Activated naive CD8-positive, alpha-beta T cell treated with anti-CD3 and anti-CD28 coated beads, Interleukin-2, amount 10 ng/mL, durations not matched to agents 7 days and 5 days (primary cell): Measurements from ENCODE around the gene VTI1A. TPM values are rescaled to one million over a fixed set of nuclear protein-coding genes. Genes with fewer than 3 reads are reported as not detected.

Source experiments
- ATAC-seq: fragments of 150-1000 bp; cut with Tn5 transposase; one replicate; pipeline ENCODE4 v1.10.0; 2021; ENCODE audit warnings: low read depth, moderate library complexity
- POLR2A ChIA-PET: fragments of 350-600 bp; sonication (Branson Sonifier 250); formaldehyde crosslinking; loops from one replicate; lab custom pipeline; 2021; ENCODE audit warnings: antibody characterized with exemption; lab: Charles Lee
- DNase-seq: peaks from one replicate; pipeline ENCODE4 v3.0.0; 2021
- H3K27ac Mint-ChIP-seq: one replicate; pipeline ENCODE4 v1.8.0; 2022; ENCODE audit warnings: mild to moderate bottlenecking, mixed read lengths
- H3K27me3 Mint-ChIP-seq: one replicate; pipeline ENCODE4 v1.8.0; 2022; ENCODE audit warnings: mild to moderate bottlenecking, moderate library complexity, mixed read lengths
- H3K36me3 Mint-ChIP-seq: one replicate; pipeline ENCODE4 v1.8.0; 2021; ENCODE audit warnings: mild to moderate bottlenecking, mixed read lengths
- H3K4me1 Mint-ChIP-seq: one replicate; pipeline ENCODE4 v1.8.0; 2021; ENCODE audit warnings: mixed read lengths
- H3K4me3 Mint-ChIP-seq: one replicate; pipeline ENCODE4 v1.8.0; 2022; ENCODE audit warnings: mild to moderate bottlenecking, moderate library complexity, mixed read lengths
- H3K9me3 Mint-ChIP-seq: one replicate; pipeline ENCODE4 v1.8.0; 2021; ENCODE audit warnings: mixed read lengths
- total RNA-seq, 2 experiments: library from RNA; stranded (reverse); gene quantifications; one replicate each; pipeline ENCODE4 v1.2.3, GENCODE V29; 2021

VTI1A gene
- total RNA-seq, 2 experiments from 2014 or later, result 43.2 to 45.1 TPM

DNA sequence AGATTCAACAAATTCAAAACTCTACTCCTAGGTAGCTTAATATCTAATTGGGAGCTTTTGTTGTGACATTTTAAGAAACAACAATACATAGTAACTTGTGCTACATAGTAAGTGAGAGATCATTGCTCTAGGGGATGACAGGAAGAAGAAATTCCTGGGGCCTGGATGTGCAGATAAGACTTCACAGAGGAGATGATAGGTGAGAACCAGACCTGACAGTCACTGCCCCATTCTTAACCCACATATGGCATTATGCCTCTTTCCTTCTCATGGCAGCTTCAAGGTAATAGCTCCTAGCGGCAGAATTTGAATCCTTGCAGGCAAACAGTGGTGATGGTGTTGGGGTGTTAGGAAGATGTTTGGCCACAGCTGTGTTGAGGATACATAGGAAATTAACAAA, 233.6 kb downstream of the VTI1A start:
- POLR2A ChIA-PET, result no interaction called here
- H3K27ac Mint-ChIP-seq, result no peak overlapping the region

DNA sequence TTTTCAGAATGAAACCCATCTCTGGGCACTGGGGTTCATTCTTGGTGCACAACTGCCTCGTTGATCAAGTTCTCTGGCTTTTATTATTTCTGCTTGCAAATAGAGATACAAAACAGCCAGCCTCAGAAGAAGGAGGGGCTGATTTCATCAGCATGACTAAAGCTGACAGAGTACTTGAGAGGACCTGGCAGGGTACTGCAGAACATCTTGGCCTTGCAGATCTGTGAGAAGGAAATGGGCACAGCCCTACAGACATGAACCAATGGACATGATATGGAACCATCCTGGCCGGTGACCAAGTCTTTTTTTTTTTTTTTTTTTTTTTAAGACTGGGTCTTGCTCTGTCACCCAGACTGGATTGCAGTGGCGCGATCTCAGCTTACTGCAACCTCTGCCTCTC, 240.6 kb downstream of the VTI1A start:
- Mint-ChIP-seq H3K27me3 (no peaks in the 10 kb centered on the region), H3K4me3 (no peak overlapping the region), H3K9me3 (no peaks in the 10 kb centered on the region), H3K27ac (no peak overlapping the region), H3K36me3 (peaks cover 13% of the 10 kb centered on the region), H3K4me1 (peaks cover 2% of the 10 kb centered on the region)
- no peak for DNase-seq
- POLR2A ChIA-PET, result interaction anchor here (0.7 kb wide), 1 partner anchor 810 kb away, joined by 3 read pairs; no protein-coding TSS in a partner anchor
- ATAC-seq, result no peak

More for the DNA sequence above, 233.6 kb downstream of the VTI1A start:
- Mint-ChIP-seq H3K4me3 (no peak overlapping the region), H3K4me1 (no peaks in the 10 kb centered on the region), H3K36me3 (peaks cover 4% of the 10 kb centered on the region), H3K27me3 (no peaks in the 10 kb centered on the region), H3K9me3 (no peaks in the 10 kb centered on the region)
- ATAC-seq (no peak), DNase-seq (no peak)

DNA sequence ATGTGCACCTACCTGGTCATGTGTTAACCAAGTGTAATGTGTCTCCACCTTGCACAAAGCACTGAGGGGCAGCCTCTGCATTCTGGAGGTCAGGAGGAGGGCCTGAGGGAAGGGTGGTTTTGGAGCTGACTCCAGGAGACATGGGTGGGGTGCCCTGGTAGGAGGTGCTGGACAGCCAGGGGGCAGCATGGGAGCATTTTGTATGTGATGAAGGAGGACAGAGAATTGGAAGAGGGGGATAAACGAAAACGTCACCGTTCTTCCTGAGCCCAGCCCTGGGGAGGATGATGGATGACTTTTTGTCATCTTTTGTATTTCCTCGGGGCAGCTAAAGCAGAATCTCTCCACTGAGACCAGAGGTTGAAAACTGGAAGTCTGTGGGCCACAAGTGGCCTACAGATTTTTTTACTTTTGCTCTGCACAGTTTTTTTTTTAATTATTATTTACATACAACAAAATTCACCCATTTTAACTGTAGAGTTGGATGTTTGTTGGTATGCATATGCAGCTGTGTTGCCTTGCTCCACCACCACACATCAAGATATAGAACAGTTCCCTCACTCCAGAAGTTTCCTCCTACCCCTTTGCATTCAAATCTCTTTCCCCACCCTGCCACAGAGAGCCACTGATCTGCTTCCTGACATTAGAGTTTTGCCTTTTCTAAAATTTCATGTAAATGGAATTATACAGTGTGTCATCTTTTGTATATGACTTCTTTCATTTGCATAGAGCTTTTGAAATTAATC, 242.5 kb downstream of the VTI1A start:
- no peak overlapping the region for H3K27ac Mint-ChIP-seq
- no peak for DNase-seq
- no peak overlapping the region for H3K4me3 Mint-ChIP-seq
- POLR2A ChIA-PET, result no interaction called here
- H3K36me3 Mint-ChIP-seq, result peaks cover 13% of the 10 kb centered on the region
- H3K4me1 Mint-ChIP-seq, result peaks cover 2% of the 10 kb centered on the region
- no peak for ATAC-seq
- no peaks in the 10 kb centered on the region for H3K27me3 Mint-ChIP-seq
- no peaks in the 10 kb centered on the region for H3K9me3 Mint-ChIP-seq

DNA sequence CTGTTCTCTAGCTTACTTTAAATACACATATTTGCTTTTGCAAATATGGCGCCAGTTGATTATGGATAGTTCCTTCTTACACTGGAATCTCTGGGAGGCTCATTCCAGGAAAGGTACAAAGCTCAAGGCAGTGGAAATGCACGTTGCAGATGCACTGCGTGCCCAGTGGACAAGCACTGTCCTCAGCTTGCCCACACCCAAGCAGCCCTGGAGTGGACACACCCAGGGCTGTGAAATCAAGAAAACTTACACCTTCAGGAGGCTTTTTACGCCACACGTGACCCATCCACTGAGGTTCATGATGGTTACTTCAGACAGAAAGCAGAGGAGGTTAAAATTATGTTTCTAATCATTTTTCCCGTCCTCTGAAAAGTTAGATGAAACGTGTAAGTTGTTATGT, 248.5 kb downstream of the VTI1A start:
- H3K36me3 Mint-ChIP-seq, result peaks cover 3% of the 10 kb centered on the region
- ATAC-seq (no peak), DNase-seq (no peak)
- no peaks in the 10 kb centered on the region for H3K27me3 Mint-ChIP-seq
- peaks cover 2% of the 10 kb centered on the region for H3K4me1 Mint-ChIP-seq
- POLR2A ChIA-PET, result no interaction called here
- no peak overlapping the region for H3K27ac Mint-ChIP-seq
- H3K4me3 Mint-ChIP-seq, result no peak overlapping the region
- H3K9me3 Mint-ChIP-seq, result no peaks in the 10 kb centered on the region

- H3K4me3 Mint-ChIP-seq, result no peak overlapping the region
These were observed 249.6 kb downstream of the VTI1A start for GRCh38 chr10:112696592-112696991.

GRCh38 chr10:112698133-112698817, 251.3 kb downstream of the VTI1A start:
- Mint-ChIP-seq H3K9me3 (no peaks in the 10 kb centered on the region), H3K4me1 (peaks cover 2% of the 10 kb centered on the region), H3K36me3 (peaks cover 5% of the 10 kb centered on the region), H3K4me3 (no peak overlapping the region), H3K27me3 (no peaks in the 10 kb centered on the region), H3K27ac (no peak overlapping the region)
- ATAC-seq (no peak), DNase-seq (no peak)
- POLR2A ChIA-PET, result no interaction called here

More at GRCh38 chr10:112696592-112696991, 249.6 kb downstream of the VTI1A start:
- Mint-ChIP-seq H3K4me1 (peaks cover 2% of the 10 kb centered on the region), H3K36me3 (peaks cover 2% of the 10 kb centered on the region), H3K27ac (no peak overlapping the region), H3K9me3 (no peaks in the 10 kb centered on the region), H3K27me3 (no peaks in the 10 kb centered on the region)
- POLR2A ChIA-PET, result no interaction called here
- ATAC-seq (no peak), DNase-seq (no peak)

- Mint-ChIP-seq H3K27ac (no peak overlapping the region), H3K4me3 (no peak overlapping the region), H3K27me3 (no peaks in the 10 kb centered on the region), H3K9me3 (no peaks in the 10 kb centered on the region), H3K36me3 (peaks cover 5% of the 10 kb centered on the region), H3K4me1 (peaks cover 2% of the 10 kb centered on the region)
- no peak for DNase-seq
- ATAC-seq, result no peak
- POLR2A ChIA-PET, result no interaction called here
These were observed 251.8 kb downstream of the VTI1A start for GRCh38 chr10:112698818-112699164.

DNA sequence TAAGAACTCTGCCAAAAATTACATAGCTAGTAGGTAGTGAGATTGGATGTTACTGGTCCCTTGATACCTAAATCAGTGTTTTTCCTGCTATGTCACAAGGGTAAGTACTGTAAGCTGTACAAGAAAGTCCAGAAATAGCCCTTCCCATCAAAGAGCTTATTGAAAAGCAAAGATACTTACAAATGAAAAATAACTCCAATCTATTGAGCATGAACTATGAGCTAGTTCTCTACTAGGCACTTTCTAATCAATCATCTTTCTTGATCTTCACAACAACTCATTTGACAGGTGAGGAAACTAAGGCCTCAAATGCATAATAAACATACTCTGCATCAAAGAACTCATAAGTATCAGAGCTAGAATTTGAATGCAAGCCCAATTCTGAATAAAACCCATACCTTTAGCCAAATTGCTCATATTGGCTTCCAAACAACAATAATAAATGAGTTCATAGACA, 253.2 kb downstream of the VTI1A start:
- Mint-ChIP-seq H3K4me3 (no peak overlapping the region), H3K36me3 (peaks cover 5% of the 10 kb centered on the region), H3K9me3 (no peaks in the 10 kb centered on the region), H3K27me3 (no peaks in the 10 kb centered on the region), H3K4me1 (peaks cover 2% of the 10 kb centered on the region), H3K27ac (no peak overlapping the region)
- DNase-seq (no peak), ATAC-seq (no peak)
- POLR2A ChIA-PET, result interaction anchor here (0.6 kb wide), 1 partner anchor 610 kb away, joined by 3 read pairs; no protein-coding TSS in a partner anchor

DNA sequence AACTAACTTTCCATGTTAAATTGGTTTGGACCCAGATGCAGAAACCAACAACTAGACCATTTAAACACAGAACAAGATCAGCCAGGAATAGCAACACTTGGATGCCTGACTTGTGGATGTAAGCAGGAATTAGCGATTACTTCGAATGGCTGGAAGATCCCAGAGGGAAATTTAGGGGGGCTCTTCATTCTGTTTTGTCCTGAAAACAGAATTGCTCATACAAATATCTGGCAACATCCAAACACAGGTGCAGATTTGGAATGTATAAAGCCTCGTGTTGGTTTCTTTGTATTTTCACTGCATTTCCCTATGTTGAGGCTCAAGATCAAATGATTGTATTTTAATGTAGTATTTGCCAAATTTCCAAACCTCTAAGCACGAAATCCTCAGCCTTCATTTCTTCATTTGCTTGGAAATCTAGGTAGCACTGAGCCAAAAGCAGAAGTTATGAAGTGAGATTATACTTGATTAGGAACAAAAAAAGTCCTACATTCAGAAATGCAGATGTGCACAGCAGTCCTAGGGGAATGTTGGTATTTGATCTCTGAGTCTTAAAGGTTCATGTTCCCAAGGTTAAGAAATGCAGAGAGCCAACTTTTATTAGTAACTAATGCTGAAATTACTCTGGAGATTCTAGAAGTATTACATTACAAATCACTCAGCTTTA, 254.3 kb downstream of the VTI1A start:
- peaks cover 5% of the 10 kb centered on the region for H3K36me3 Mint-ChIP-seq
- DNase-seq, result no peak
- H3K4me3 Mint-ChIP-seq, result no peak overlapping the region
- no peak overlapping the region for H3K27ac Mint-ChIP-seq
- POLR2A ChIA-PET, result no interaction called here
- H3K4me1 Mint-ChIP-seq, result peaks cover 2% of the 10 kb centered on the region
- H3K27me3 Mint-ChIP-seq, result no peaks in the 10 kb centered on the region
- ATAC-seq, result no peak
- no peaks in the 10 kb centered on the region for H3K9me3 Mint-ChIP-seq

- Mint-ChIP-seq H3K4me3 (no peak overlapping the region), H3K4me1 (peaks cover 5% of the 10 kb centered on the region), H3K27me3 (no peaks in the 10 kb centered on the region), H3K9me3 (no peaks in the 10 kb centered on the region), H3K36me3 (peaks cover 5% of the 10 kb centered on the region), H3K27ac (no peak overlapping the region)
- DNase-seq (no peak), ATAC-seq (no peak)
- POLR2A ChIA-PET, result no interaction called here
These were observed 254.9 kb downstream of the VTI1A start for GRCh38 chr10:112701878-112702255.

DNA sequence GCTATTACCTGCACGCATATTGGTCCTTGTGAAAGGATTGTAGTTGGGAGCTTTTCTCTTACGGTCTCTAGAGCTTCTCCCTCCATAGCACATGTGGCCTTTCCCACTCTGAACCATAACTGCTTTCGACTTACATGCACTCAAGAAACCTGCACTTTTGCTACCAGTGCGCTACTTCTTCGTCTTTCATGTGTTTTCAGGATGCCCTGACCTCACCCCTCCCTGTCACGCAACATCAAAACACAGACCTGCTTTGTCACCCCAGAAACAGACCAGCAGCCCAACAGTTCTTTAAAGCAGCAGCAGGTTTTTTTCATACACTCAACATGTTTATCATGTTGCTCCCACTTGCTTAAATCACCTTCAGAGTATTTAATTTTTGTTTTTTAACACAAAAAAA, 259.6 kb downstream of the VTI1A start:
- Mint-ChIP-seq H3K27ac (peak overlapping the region; percentile 18), H3K4me1 (peaks cover 3% of the 10 kb centered on the region), H3K4me3 (no peak overlapping the region), H3K27me3 (no peaks in the 10 kb centered on the region), H3K9me3 (no peaks in the 10 kb centered on the region), H3K36me3 (peaks cover 3% of the 10 kb centered on the region)
- POLR2A ChIA-PET, result no interaction called here
- DNase-seq (no peak), ATAC-seq (peak; percentile 42)

DNA sequence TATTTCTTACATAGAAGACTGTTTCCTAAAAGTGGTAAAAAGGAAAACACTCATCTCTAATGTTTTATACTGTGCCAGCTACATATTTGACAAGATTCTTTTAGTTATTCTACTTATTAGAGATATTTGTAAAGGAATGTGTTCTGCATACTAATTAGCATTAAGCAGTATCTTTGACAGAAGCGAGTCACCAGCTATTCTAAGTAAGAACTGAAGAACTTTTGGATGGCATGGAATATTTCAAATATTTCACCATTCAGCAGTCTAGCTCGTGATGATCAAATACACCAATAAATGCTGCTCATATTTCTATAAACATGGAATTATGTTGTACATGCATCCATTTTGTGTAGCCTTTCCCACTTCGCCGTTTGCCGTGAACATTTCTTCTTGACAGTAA, 261.4 kb downstream of the VTI1A start:
- Mint-ChIP-seq H3K4me3 (no peak overlapping the region), H3K36me3 (peaks cover 1% of the 10 kb centered on the region), H3K27me3 (no peaks in the 10 kb centered on the region), H3K27ac (no peak overlapping the region), H3K4me1 (peaks cover 3% of the 10 kb centered on the region), H3K9me3 (no peaks in the 10 kb centered on the region)
- DNase-seq, result no peak
- POLR2A ChIA-PET, result no interaction called here
- ATAC-seq, result no peak

GRCh38 chr10:112710528-112710927, 263.5 kb downstream of the VTI1A start:
- no peak for ATAC-seq

More at GRCh38 chr10:112710528-112710927, 263.5 kb downstream of the VTI1A start:
- H3K9me3 Mint-ChIP-seq, result no peaks in the 10 kb centered on the region
- no peaks in the 10 kb centered on the region for H3K27me3 Mint-ChIP-seq
- no peak overlapping the region for H3K4me3 Mint-ChIP-seq
- POLR2A ChIA-PET, result no interaction called here
- no peak overlapping the region for H3K27ac Mint-ChIP-seq
- DNase-seq, result no peak
- H3K36me3 Mint-ChIP-seq, result peaks cover 3% of the 10 kb centered on the region
- peaks cover 3% of the 10 kb centered on the region for H3K4me1 Mint-ChIP-seq
